ENCODE data around the gene PTPN6.

DNA sequence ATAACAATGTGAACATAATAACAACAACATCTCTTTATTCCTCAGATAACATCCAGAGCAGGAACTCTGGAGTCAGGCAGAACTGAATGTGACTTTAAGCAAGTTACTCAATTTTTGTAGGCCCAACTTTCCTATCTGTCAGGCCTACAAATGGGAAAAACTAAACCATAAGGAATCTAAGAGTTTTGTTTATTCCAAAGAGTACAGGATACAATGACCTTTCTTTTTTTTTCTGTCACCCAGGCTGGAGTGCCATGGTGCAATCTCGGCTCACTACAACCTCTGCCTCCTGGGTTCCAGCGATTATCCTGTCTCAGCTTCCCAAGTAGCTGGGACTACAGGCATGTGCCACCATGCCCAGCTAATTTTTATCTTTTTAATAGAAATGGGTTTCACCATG is 57.7 kb downstream of the PTPN6 start:
- TF ChIP-seq EZH2 (IDR thresholded peaks at IDR 0.05; ENCODE audit: low read length, unreplicated experiment) (no peak), EZH2phosphoT487 (IDR thresholded peaks at IDR 0.05; ENCODE audit: borderline replicate concordance, low read length) (no peak)
- TF ChIP-seq, protein P1, sequence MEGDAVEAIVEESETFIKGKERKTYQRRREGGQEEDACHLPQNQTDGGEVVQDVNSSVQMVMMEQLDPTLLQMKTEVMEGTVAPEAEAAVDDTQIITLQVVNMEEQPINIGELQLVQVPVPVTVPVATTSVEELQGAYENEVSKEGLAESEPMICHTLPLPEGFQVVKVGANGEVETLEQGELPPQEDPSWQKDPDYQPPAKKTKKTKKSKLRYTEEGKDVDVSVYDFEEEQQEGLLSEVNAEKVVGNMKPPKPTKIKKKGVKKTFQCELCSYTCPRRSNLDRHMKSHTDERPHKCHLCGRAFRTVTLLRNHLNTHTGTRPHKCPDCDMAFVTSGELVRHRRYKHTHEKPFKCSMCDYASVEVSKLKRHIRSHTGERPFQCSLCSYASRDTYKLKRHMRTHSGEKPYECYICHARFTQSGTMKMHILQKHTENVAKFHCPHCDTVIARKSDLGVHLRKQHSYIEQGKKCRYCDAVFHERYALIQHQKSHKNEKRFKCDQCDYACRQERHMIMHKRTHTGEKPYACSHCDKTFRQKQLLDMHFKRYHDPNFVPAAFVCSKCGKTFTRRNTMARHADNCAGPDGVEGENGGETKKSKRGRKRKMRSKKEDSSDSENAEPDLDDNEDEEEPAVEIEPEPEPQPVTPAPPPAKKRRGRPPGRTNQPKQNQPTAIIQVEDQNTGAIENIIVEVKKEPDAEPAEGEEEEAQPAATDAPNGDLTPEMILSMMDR (conservative IDR thresholded peaks at IDR 0.05; ENCODE audit: low read depth, low read length), result no peak
